GM21390 (cell line): ENCODE data around the gene FAM169A.
"Not testable (repeated sequence)": the region's sequence is repeated elsewhere in the genome, so short reads cannot be mapped to it uniquely, and the experiment has no call there.

Source experiments
- ATAC-seq: cut with Tn5 transposase; IDR thresholded peaks from one replicate; pipeline ENCODE4 v1.9.1; 2021; ENCODE audit not compliant: unreplicated experiment

Gene FAM169A

GRCh38 chr5:74870299-74871067 lies 4.3 kb upstream of the FAM169A start:
- ATAC-seq = no peak

DNA sequence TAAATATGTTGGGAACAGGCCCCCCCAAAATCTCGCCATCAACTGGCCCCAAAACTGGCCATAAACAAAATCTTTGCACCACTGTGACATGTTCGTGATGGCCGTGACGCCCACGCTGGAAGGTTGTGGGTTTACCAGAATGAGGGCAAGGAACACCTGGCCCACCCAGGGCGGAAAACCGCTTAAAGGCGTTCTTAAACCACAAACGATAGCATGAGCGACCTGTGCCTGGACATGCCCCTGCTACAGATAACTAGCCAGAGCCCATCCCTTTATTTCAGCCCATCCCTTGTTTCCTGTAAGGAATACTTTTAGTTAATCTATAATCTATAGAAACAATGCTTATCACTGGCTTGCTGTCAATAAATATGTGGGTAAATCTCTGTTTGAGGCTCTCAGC lies 3.2 kb upstream of the FAM169A start:
- not testable (repeated sequence) for ATAC-seq

DNA sequence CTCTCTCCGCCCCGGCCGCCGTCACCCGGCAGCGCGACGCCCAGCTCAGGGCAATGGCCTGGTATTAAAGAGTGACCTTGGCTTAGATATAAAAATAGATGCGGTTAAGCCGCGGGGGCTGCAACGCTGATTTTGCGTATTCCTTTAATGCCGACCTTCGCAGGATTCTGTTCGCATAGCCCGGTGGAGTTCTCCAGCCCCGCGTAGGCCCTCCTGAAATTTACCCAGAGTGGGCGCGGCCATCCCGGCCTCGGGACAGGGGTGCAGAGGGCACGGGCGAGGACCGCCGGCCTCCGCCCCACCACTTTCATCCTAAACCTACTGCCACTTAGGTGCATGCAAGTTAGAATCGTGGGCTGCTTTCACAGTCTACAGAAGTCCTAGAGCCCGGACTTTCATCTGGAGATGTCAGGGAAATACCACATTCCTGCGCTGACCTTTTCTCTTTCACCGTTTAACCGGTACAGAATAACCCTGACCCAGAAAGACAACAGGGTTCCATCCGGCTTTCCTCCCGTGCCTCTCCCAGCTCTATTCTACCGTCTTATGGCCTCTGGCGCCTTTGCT lies 492 bp upstream of the FAM169A start:
- no peak for ATAC-seq

- ATAC-seq = no peak
Measured at GRCh38 chr5:74865256-74865803, 857 bp downstream of the FAM169A start.

GRCh38 chr5:74864823-74865222 lies 1.4 kb downstream of the FAM169A start:
- ATAC-seq = no peak

- ATAC-seq = no peak
Measured at GRCh38 chr5:74863726-74864125, 2.5 kb downstream of the FAM169A start.

DNA sequence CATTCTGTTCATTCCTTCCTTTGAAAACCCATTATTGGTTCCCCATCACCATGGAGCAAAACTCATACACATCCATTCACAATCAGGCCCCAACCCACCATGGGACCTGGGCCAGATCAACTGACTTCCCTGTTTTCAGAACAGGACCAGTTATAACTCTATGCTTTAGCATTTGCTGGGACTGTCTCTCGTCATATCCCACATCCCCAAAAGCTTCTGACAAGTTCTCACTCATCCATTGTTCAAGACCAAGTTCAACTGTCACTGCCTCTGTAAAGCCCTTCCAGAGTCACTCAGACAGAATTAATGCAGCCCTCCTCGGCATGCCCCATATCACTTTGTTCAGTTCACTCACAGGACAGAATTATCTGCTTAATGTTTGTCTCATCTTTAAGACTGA lies 4.0 kb downstream of the FAM169A start:
- no peak for ATAC-seq

- not testable (repeated sequence) for ATAC-seq
Measured at GRCh38 chr5:74856975-74857374, 9.2 kb downstream of the FAM169A start.

- ATAC-seq = no peak
Measured at GRCh38 chr5:74853256-74853655, 12.9 kb downstream of the FAM169A start.

GRCh38 chr5:74851684-74852353 lies 14.4 kb downstream of the FAM169A start:
- no peak for ATAC-seq

- no peak for ATAC-seq
Measured at GRCh38 chr5:74850789-74851425, 15.3 kb downstream of the FAM169A start.

DNA sequence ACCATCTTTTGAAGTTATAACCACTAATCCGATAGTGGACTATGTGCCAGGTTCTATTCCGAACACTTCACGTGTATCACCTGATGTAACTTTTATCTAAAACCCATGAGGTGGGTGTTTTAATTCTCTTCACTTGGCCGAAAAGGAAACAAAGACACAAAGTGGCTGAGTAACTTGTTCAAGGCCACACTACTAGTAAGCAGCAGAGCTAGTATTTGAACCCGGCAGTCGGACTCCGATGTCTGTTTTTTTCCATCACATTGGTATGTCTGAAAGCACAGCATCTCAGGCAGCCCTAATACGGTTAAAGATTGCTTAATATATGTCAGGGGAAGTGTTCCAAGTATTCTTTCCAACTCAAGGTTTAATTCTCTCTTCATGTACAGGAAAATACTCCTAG lies 16.2 kb downstream of the FAM169A start:
- ATAC-seq = no peak

DNA sequence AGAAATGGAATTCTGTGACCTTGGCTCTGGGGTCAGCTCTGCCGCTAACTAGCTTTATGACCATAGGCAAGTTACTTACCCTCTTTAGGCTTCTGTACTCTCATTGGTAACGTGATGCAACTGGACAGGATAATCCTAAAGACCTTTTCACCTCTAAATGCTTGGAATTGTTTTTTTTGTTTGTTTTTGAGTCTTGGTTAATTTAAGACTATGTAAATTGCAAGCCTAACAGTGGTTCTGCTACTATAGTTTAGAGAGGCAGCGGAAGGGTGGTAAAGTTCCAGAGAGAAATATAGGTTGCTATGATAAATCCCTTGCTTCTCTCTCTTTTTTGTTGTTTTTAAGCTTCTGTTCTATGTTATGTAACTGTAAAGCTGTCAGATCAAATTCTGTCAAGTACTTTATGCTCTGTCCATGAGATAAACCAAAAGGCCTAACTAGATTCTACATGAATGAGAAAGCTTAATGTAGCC lies 17.6 kb downstream of the FAM169A start:
- no peak for ATAC-seq

DNA sequence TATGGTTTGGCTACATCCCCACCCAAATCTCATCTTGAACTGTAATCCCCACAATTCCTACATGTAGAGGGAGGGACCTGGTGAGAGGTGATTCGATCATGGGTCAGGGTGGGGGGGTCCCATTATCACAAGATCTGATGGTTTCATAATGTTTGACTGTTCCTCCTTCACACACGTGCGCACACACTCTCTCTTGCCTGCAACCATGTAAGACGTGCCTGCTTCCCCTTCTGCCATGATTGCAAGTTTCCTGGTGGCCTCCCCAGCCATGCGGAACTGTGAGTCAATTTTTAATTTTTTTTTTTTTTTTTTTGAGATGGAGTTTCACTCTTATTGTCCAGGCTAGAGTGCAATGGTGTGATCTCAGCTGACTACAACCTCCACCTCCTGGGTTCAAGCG lies 27.0 kb downstream of the FAM169A start:
- ATAC-seq = no peak

- no peak for ATAC-seq
Measured at GRCh38 chr5:74838262-74838661, 27.9 kb downstream of the FAM169A start.

GRCh38 chr5:74837115-74837514 lies 29.1 kb downstream of the FAM169A start:
- no peak for ATAC-seq

GRCh38 chr5:74833537-74834266 lies 32.5 kb downstream of the FAM169A start:
- no peak for ATAC-seq

DNA sequence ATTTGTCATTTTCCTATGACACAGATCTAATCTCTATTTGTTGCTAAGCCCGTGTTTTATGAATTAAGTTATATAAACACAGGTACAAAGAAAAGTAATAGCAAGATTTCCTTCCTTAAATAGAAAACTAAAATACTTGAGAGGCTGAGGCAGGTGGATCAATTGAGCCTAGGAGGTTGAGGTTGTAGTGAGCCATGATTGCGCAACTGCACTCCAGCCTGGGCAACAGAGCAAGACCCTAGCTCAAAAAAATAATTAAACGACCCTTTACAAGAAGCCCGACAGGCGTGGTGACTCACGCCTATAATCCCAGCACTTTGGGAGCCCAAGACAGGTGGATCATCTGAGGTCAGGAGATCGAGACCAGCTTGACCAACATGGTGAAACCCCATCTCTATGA lies 36.8 kb downstream of the FAM169A start:
- ATAC-seq = no peak

- ATAC-seq = no peak
Measured at GRCh38 chr5:74822288-74822687, 43.9 kb downstream of the FAM169A start.

DNA sequence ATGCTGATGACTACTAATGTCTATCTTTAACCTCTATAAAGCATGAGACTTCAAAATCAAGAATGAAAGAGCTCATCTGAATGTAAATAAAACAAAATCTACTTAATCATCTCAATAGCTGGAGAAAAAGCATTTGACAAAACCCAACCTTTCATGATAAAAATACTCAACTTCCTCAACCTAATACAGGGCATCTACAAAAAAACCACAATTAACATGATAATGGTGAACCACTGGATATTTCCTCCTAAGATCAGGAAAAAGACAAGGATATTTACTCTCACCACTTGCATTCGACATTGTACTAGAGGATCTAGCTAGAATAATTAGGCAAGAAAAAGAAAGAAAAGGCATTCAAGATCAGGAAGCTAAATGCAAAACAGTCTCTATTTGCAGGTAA lies 49.3 kb downstream of the FAM169A start:
- ATAC-seq = no peak

- ATAC-seq = no peak
Measured at GRCh38 chr5:74810915-74811314, 55.3 kb downstream of the FAM169A start.
